ENCODE measurements around the gene IBA57. TPM values are rescaled to one million over a fixed set of nuclear protein-coding genes. Genes with fewer than 3 reads are reported as not detected.

The IBA57 gene
- total and polyA plus RNA-seq, 2 of the 8 experiments (the other 6 are each of a cell fraction or from before 2014, with no cell fraction given), result 2.6 to 5.9 TPM

DNA sequence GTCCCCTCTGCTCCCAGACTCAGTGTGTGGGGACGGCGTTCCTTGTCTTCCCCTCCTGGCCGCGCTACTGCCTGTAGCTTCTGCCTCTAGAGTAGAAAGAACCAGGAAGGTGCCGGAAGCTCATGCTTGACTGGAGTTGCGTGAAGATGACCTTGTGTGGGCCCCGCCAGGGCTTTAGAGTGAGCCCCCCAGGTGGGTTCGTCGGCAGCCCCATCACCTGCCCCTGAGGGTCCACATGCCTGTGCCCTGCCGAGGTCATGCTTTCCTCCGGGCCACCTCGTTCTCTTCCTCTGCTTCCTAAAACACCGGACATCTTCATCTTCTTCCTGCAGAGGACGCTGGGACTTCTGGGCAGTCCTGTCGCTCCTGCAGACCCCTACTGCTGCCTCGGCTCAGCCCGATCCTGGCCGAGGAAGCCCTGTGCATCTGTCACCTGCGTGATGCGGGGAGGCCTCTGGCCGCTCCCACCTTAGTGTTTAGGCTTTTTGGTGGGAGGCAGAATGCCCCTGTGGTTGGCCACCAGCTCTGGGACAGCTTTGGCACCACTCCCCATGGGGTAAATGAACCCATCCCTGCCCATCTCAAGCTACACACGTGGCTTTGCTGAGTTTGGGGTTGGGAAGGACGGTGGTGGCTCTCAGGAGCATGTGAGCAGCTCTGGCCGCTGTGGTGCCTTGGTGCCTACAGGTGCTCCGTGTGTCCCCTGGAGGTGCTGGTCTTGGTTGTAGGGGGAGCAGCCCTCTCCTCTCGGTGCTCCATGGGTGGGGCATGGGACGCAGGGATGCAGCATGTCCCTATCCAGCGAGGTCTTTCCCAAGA is 54.6 kb downstream of the IBA57 start:
- Histone ChIP-seq H3K9me3 (ENCODE audit: insufficient read depth in 2 of 2, low read depth in 1 of 2, low read length in 1 of 2) (peaks cover 0 to 3% of the 10 kb centered on the region in 2 experiments; a peak in 1 of 4 replicates), H3K36me3 (ENCODE audit: control insufficient read depth in 2 of 4, insufficient read depth in 4 of 4, low read length in 3 of 4) (peaks cover 3 to 35% (median 22%) of the 10 kb centered on the region in 4 experiments; a peak in 7 of 8 replicates), H3K4me2 (ENCODE audit: insufficient read depth in 1 of 2, low read depth in 2 of 2, low read length in 2 of 2) (no peak overlapping the region), H3K18ac (ENCODE audit: extremely low read depth, low read length) (no peak overlapping the region), H3K79me2 (ENCODE audit: control insufficient read depth in 1 of 2, insufficient read depth in 2 of 2, low read length in 2 of 2) (no peaks in the 10 kb centered on the region), H2AFZ (ENCODE audit: low read length) (no peak overlapping the region), H2BK12ac (ENCODE audit: low read depth, low read length) (no peak overlapping the region), H4K20me1 (replicated peaks in 1 of 2; ENCODE audit: control insufficient read depth in 1 of 2, insufficient read depth in 2 of 2, low read length in 2 of 2) (peaks cover 0 to 18% of the 10 kb centered on the region in 2 experiments), H3K4me1 (replicated peaks in 1 of 4; ENCODE audit: control insufficient read depth in 3 of 4, insufficient read depth in 4 of 4, low read length in 3 of 4) (no peaks in the 10 kb centered on the region; a peak in 1 of 7 replicates), H3K4me3 (ENCODE audit: extremely low read depth in 1 of 4, insufficient read depth in 2 of 4, low read depth in 3 of 4, low read length in 4 of 4) (no peak overlapping the region), H4K91ac (replicated peaks; ENCODE audit: insufficient read length, low read length) (no peak overlapping the region), H2BK5ac (ENCODE audit: low read depth, low read length) (no peak overlapping the region), H3K23me2 (ENCODE audit: low read depth, low read length) (no peaks in the 10 kb centered on the region; the same call in 1 of the 2 replicates), H3K79me1 (ENCODE audit: low read depth, low read length) (peaks cover 7% of the 10 kb centered on the region), H2BK120ac (replicated peaks; ENCODE audit: low read depth, low read length) (no peak overlapping the region), H2BK15ac (ENCODE audit: low read length) (no peak overlapping the region), H3K4ac (replicated peaks; ENCODE audit: insufficient read length, low read depth, low read length) (no peak overlapping the region), H3K9ac (replicated peaks in 1 of 4; ENCODE audit: extremely low read depth in 1 of 4, low read depth in 3 of 4, low read length in 3 of 4) (no peak overlapping the region), H3K23ac (ENCODE audit: insufficient read length) (no peak overlapping the region), H3K27ac (ENCODE audit: low read depth, low read length) (no peak overlapping the region), H4K5ac (ENCODE audit: insufficient read length, low read depth, low read length) (no peak overlapping the region), H3K56ac (replicated peaks; ENCODE audit: insufficient read length, low read depth, low read length) (no peak overlapping the region), H2BK20ac (ENCODE audit: low read length) (no peak overlapping the region), H3K27me3 (replicated peaks in 1 of 4; ENCODE audit: control insufficient read depth in 3 of 4, extremely low read depth in 1 of 4, insufficient read depth in 3 of 4, low read length in 3 of 4) (no peaks in the 10 kb centered on the region), H3K14ac (ENCODE audit: insufficient read length) (no peak overlapping the region), H2AK5ac (ENCODE audit: low read depth, low read length) (no peak overlapping the region), H4K8ac (ENCODE audit: extremely low read depth, insufficient read depth, low read length) (no peak overlapping the region)
- CTCF ChIA-PET (ENCODE audit: partially characterized antibody), result interaction anchor here (1.2 kb wide), 1 partner anchor 10 kb away, joined by 3 read pairs; no protein-coding TSS in a partner anchor
- FAIRE-seq, result no peak
- DNase-seq (ENCODE audit: low read depth in 1 of 2, low spot score in 2 of 2), result no peak
- 89% methylated on average over 27 of the region's 28 CpGs; no CpG with 5 or more reads in 1 of the 2 experiments for WGBS, 2 experiments (ENCODE audit: extremely low coverage in 1 of 2, insufficient coverage in 1 of 2, insufficient read length in 1 of 2, insufficient replicate concordance in 2 of 2, low coverage in 1 of 2, low lambda C conversion rate in 2 of 2, missing lambda C conversion rate in 1 of 2)
- POLR2A ChIA-PET (ENCODE audit: partially characterized antibody), result no interaction called here
